DOHH2 (cell line): ENCODE results near the gene RBM4B.

Experiments
- H3F3A ChIP-seq: fragments of 200-600 bp; sonication (generic), shearing (Covaris generic); 2 replicates; pipeline ENCODE4 v1.6.0; 2016; ENCODE audit warnings: antibody characterized with exemption, mild to moderate bottlenecking; ENCODE audit not compliant: control insufficient read depth, insufficient read depth
- H3K27ac ChIP-seq: fragments of 200-600 bp; sonication (generic); 2 replicates; pipeline ENCODE4 v1.5.1; 2014; ENCODE audit warnings: low read depth, mild to moderate bottlenecking, low read length, moderate library complexity
- H3K27me3 ChIP-seq: fragments of 200-600 bp; sonication (generic); 2 replicates; pipeline ENCODE4 v1.6.1; 2014; ENCODE audit warnings: mild to moderate bottlenecking, low read length, mixed read lengths; ENCODE audit not compliant: control insufficient read depth
- H3K36me3 ChIP-seq: fragments of 200-600 bp; sonication (generic); 2 replicates; pipeline ENCODE4 v1.6.1; 2014; ENCODE audit warnings: mild to moderate bottlenecking, low read length, moderate library complexity, mixed read lengths; ENCODE audit not compliant: control insufficient read depth
- H3K4me1 ChIP-seq: fragments of 200-600 bp; sonication (generic); 2 replicates; pipeline ENCODE4 v1.6.1; 2014; ENCODE audit warnings: mild to moderate bottlenecking, low read length, mixed read lengths; ENCODE audit not compliant: control insufficient read depth
- H3K4me2 ChIP-seq: fragments of 200-600 bp; sonication (generic); 2 replicates; pipeline ENCODE4 v1.6.0; 2014; ENCODE audit warnings: mild to moderate bottlenecking, low read length, moderate library complexity
- H3K4me3 ChIP-seq: fragments of 200-600 bp; sonication (generic); 2 replicates; pipeline ENCODE4 v1.5.1; 2014; ENCODE audit warnings: mild to moderate bottlenecking, low read length, mixed read lengths
- H3K79me2 ChIP-seq: fragments of 200-600 bp; sonication (generic); 2 replicates; pipeline ENCODE4 v1.6.1; 2014; ENCODE audit warnings: mild to moderate bottlenecking, low read length, mixed read lengths; ENCODE audit not compliant: control insufficient read depth
- H3K9me2 ChIP-seq: fragments of 200-600 bp; sonication (generic); replicated peaks from 2 replicates; pipeline ENCODE4 v1.6.1; 2014; ENCODE audit warnings: mild to moderate bottlenecking, low read length, mixed read lengths; ENCODE audit not compliant: control insufficient read depth
- H3K9me3 ChIP-seq: fragments of 200-600 bp; sonication (generic); 2 replicates; pipeline ENCODE4 v1.6.1; 2014; ENCODE audit warnings: antibody characterized with exemption, low read length, mixed read lengths; ENCODE audit not compliant: control insufficient read depth, insufficient read depth
- H4K20me1 ChIP-seq: fragments of 200-600 bp; sonication (generic); 2 replicates; pipeline ENCODE4 v1.6.0; 2014; ENCODE audit warnings: low read depth, mild to moderate bottlenecking, antibody characterized with exemption, low read length, moderate library complexity; ENCODE audit not compliant: control insufficient read depth, insufficient read depth
- EZH2phosphoT487 ChIP-seq: fragments of 200-600 bp; sonication (generic); IDR thresholded peaks from 2 replicates; pipeline ENCODE4 v1.6.1; 2017; ENCODE audit warnings: borderline replicate concordance, mild to moderate bottlenecking, antibody characterized with exemption, low read length, moderate library complexity, mixed read lengths
- TF ChIP-seq, protein P1 (sequence below): fragments of 200-600 bp; sonication (generic); IDR thresholded peaks from one replicate; pipeline ENCODE4 v1.5.1; 2014; ENCODE audit warnings: antibody characterized with exemption, mild to moderate bottlenecking, low read depth, low read length; ENCODE audit not compliant: poor library complexity, severe bottlenecking

Gene RBM4B

DNA sequence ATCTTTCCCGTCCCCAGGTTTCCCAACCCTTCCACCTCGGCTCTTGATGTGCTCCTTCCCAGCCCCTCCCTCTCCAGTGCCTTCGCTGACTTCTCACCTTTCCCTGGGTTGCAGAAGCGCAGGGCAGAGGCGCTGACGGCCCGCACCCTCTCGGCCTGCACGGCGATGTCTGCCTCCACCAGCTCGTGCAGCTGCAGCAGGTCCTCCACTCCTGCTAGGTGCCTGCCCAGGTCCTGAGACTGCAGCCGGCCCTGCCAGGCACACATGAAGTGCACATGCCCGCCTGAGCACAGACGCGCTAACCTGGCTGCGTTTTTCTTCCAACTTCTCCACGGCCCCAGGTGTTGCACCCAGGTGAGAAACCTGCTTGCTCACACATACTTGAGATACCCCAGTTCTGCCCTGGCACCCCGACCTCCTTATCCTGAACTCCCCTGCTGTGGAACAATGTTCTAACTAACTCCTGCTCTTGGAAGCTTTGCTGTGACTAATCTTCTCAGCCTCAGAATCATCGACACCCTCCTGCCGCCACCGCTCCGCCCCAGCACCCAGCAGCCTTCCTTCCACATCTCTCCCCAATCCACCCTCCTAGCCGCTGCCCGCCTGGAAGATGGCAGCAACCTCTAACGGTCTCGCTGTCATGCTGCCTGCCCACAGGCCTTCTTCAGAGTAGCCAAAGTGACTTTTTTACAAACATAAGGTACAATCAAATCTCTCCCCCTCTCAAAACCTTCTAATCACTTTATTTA, 28.1 kb upstream of the RBM4B start:
- Histone ChIP-seq H3K9me3 (no peaks in the 10 kb centered on the region), H3K27ac (no peak overlapping the region), H3K9me2 (no peaks in the 10 kb centered on the region), H4K20me1 (no peaks in the 10 kb centered on the region), H3K4me3 (no peak overlapping the region), H3F3A (no peaks in the 10 kb centered on the region), H3K4me1 (no peaks in the 10 kb centered on the region), H3K79me2 (no peaks in the 10 kb centered on the region), H3K36me3 (peaks cover 56% of the 10 kb centered on the region), H3K4me2 (no peak overlapping the region), H3K27me3 (no peaks in the 10 kb centered on the region)
- TF ChIP-seq, protein P1, sequence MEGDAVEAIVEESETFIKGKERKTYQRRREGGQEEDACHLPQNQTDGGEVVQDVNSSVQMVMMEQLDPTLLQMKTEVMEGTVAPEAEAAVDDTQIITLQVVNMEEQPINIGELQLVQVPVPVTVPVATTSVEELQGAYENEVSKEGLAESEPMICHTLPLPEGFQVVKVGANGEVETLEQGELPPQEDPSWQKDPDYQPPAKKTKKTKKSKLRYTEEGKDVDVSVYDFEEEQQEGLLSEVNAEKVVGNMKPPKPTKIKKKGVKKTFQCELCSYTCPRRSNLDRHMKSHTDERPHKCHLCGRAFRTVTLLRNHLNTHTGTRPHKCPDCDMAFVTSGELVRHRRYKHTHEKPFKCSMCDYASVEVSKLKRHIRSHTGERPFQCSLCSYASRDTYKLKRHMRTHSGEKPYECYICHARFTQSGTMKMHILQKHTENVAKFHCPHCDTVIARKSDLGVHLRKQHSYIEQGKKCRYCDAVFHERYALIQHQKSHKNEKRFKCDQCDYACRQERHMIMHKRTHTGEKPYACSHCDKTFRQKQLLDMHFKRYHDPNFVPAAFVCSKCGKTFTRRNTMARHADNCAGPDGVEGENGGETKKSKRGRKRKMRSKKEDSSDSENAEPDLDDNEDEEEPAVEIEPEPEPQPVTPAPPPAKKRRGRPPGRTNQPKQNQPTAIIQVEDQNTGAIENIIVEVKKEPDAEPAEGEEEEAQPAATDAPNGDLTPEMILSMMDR = no peak
- TF ChIP-seq EZH2phosphoT487 = no peak

DNA sequence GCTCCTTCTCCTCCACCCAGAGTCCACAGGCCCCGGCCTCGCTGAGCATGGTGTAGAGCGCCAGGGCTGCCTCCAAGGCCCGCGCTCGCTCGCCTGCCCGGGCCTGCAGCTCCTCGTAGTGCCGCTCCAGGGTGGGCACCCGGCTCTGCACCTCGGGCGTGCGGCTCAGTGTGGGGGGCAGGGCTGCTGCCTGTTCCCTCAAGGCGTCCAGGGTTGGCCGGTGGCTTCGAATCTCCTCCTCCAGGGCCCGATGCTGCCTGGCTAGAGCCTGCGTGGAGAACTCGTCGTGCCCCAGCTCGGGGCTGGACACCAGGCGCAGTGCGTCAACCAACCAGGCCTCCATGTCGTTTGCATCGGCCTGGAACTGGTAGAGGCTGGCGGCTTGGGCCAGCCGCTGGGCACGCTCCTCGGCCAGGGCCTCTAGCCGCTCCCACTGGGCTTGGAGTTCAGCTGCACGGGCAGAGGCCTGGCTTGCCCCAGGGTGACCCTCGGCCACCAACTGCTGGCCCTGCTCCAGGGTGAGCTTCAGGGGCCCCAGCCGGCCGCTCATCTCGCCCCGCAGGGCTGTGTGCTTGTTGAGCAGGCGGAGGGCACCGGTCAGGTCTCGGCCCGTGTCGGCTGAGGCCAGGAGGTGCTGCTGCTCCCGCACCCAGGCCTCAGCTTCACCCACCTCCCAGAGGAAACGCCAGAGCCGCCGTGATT, 27.1 kb upstream of the RBM4B start:
- no peaks in the 10 kb centered on the region for H3K9me3 ChIP-seq
- no peaks in the 10 kb centered on the region for H3K9me2 ChIP-seq
- H3K4me2 ChIP-seq = no peak overlapping the region
- no peaks in the 10 kb centered on the region for H4K20me1 ChIP-seq
- TF ChIP-seq EZH2phosphoT487 = no peak
- TF ChIP-seq, protein P1 = no peak
- peaks cover 56% of the 10 kb centered on the region for H3K36me3 ChIP-seq
- H3K4me3 ChIP-seq = no peak overlapping the region
- no peaks in the 10 kb centered on the region for H3F3A ChIP-seq
- H3K79me2 ChIP-seq = no peaks in the 10 kb centered on the region
- no peaks in the 10 kb centered on the region for H3K4me1 ChIP-seq
- no peaks in the 10 kb centered on the region for H3K27me3 ChIP-seq
- no peak overlapping the region for H3K27ac ChIP-seq

DNA sequence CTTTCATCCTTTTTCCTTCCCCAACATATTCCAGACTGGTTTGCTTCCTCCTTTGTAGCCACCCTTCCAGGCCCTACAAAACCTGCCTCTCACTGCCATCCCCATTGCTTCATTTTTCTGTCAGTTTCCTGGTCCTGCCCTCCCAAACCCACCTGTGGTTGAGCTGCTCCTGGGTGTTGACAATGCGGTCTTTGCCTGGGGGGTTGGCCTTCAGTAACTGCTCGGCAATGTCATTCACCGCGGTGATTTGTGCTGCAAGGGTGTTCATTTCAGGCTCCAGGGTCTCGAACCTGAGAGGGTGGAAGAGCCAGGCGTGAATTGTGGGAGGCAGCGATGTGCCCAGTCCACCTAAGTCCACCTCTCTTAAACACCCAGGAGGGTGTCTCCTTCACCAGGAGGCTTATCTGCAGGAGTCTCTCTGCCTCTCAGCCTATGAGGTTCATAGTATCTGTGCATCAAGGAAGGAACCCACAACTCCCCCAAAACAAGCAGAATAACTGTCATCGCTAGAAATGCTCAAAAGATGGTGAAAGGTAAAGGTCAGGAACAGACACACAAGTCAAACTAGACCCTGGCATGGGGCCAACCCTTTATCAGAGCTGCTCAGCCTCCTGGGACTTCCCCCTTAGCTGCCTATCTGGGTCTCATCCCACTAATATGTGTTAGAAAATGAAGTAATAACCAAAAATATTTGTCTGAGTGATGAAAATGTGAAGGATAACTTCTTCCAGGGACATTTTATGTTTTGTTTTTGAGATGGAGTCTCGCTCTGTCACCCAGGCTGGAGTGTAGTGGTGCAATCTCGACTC, 23.9 kb upstream of the RBM4B start:
- Histone ChIP-seq H3K27me3 (no peaks in the 10 kb centered on the region), H3F3A (no peaks in the 10 kb centered on the region), H3K4me3 (no peak overlapping the region), H3K4me2 (no peak overlapping the region), H3K9me2 (no peaks in the 10 kb centered on the region), H3K4me1 (no peaks in the 10 kb centered on the region), H3K79me2 (no peaks in the 10 kb centered on the region), H3K9me3 (no peaks in the 10 kb centered on the region), H3K27ac (no peak overlapping the region), H4K20me1 (no peaks in the 10 kb centered on the region), H3K36me3 (peaks cover 60% of the 10 kb centered on the region)
- TF ChIP-seq, protein P1 = no peak
- no peak for TF ChIP-seq EZH2phosphoT487
